Astrocyte (in vitro differentiated cells and primary cell): ENCODE data around the gene WDR13.
"Not testable (repeated sequence)": the region's sequence is repeated elsewhere in the genome, so short reads cannot be mapped to it uniquely, and the experiment has no call there.

Experiments
- CTCF ChIP-seq: IDR thresholded peaks from 2 replicates; pipeline ENCODE4 v1.5.1; 2011; ENCODE audit warnings: low read depth, mild to moderate bottlenecking, inconsistent platforms, low read length, moderate library complexity; ENCODE audit not compliant: insufficient read depth
- EZH2 ChIP-seq: IDR thresholded peaks from 2 replicates; pipeline ENCODE4 v1.6.1; 2012; ENCODE audit warnings: mild to moderate bottlenecking, low read length, inconsistent platforms; ENCODE audit not compliant: insufficient read depth

GRCh38 chrX:48555731-48556325, 41.5 kb upstream of the WDR13 start:
- TF ChIP-seq CTCF, EZH2: not testable (repeated sequence)
